ENCODE measurements around the gene CACNA2D2. TPM values are rescaled to one million over a fixed set of nuclear protein-coding genes. Genes with fewer than 3 reads are reported as not detected.

CACNA2D2 gene
- total and polyA plus RNA-seq, 2 of the 13 experiments (the other 11 are each of a cell fraction or from before 2014, with no cell fraction given): not detected

- no peak overlapping the region for H3K4me2 ChIP-seq (ENCODE audit: low read depth, low read length)
- POLR2A ChIA-PET: no interaction called here
- H3K79me2 ChIP-seq (ENCODE audit: insufficient read depth, low read length): no peaks in the 10 kb centered on the region
- no peaks in the 10 kb centered on the region for H3K9me3 ChIP-seq (ENCODE audit: low read length)
- DNase-seq (ENCODE audit: low spot score) (no peak), ATAC-seq (no peak), FAIRE-seq (no peak)
- H2AFZ ChIP-seq (ENCODE audit: low read length): no peak overlapping the region
- H3K27me3 ChIP-seq (ENCODE audit: control insufficient read depth in 1 of 2, insufficient read depth in 2 of 2, low read length in 2 of 2): peaks cover 3 to 7% of the 10 kb centered on the region in 2 experiments; a peak in 3 of 5 replicates
- H3K4me1 ChIP-seq (ENCODE audit: insufficient read depth, low read length): no peaks in the 10 kb centered on the region
- no peaks in the 10 kb centered on the region for H4K20me1 ChIP-seq (ENCODE audit: insufficient read depth, low read length)
- no peak overlapping the region for H3K9ac ChIP-seq (ENCODE audit: insufficient read depth, low read depth, low read length)
- H3K4me3 ChIP-seq (replicated peaks in 1 of 3; ENCODE audit: insufficient read depth in 1 of 3, low read depth in 2 of 3, low read length in 3 of 3): no peak overlapping the region
- no peak overlapping the region for H3K27ac ChIP-seq (ENCODE audit: extremely low read length, insufficient read depth, low read length)
- intact Hi-C loops (cut with micrococcal nuclease; ENCODE audit: unreplicated experiment) (no loop called here), in situ Hi-C loops (cut with HindIII; ENCODE audit: extremely low pct_ligation_motif_present, low pct_unique_long_range_greater_than_20kb) (no loop called here)
- BruUV-seq (replicated peaks): no TSS peak
- 0% methylated on average over 3 of the region's 15 CpGs for WGBS (ENCODE audit: low lambda C conversion rate)
- CTCF ChIA-PET (ENCODE audit: low intra/inter-chr PET ratio, low total read pairs): no interaction called here
- TF ChIP-seq SNAPC2 (CRISPR knock-in tag; IDR thresholded peaks at IDR 0.05): no peak
- TF ChIP-seq ZMAT5 (CRISPR knock-in tag; IDR thresholded peaks at IDR 0.05; ENCODE audit: borderline replicate concordance, low read depth): no peak
- TF ChIP-seq ZNF547 (CRISPR knock-in tag; IDR thresholded peaks at IDR 0.05): no peak
- no peak for TF ChIP-seq UBTF (CRISPR knock-in tag; IDR thresholded peaks at IDR 0.05)
- no peak for TF ChIP-seq RARA (CRISPR knock-in tag; IDR thresholded peaks at IDR 0.05)
- no peak for TF ChIP-seq SAFB2 (CRISPR knock-in tag; IDR thresholded peaks at IDR 0.05; ENCODE audit: borderline replicate concordance, low read depth)
- TF ChIP-seq HHEX (CRISPR knock-in tag; IDR thresholded peaks at IDR 0.05): no peak
- no peak for TF ChIP-seq NFATC3 (CRISPR knock-in tag; IDR thresholded peaks at IDR 0.05)
- no peak for TF ChIP-seq POGK (CRISPR knock-in tag; conservative IDR thresholded peaks at IDR 0.05)
- TF ChIP-seq ZNF354B (CRISPR knock-in tag; IDR thresholded peaks at IDR 0.05): no peak
- TF ChIP-seq ZSCAN31 (CRISPR knock-in tag; IDR thresholded peaks at IDR 0.05; ENCODE audit: low read depth): no peak
- no peak for TF ChIP-seq MTA1 (CRISPR knock-in tag; IDR thresholded peaks at IDR 0.05; ENCODE audit: borderline replicate concordance)
- H3K36me3 ChIP-seq (replicated peaks in 1 of 2; ENCODE audit: control insufficient read depth in 1 of 2, insufficient read depth in 2 of 2, low read length in 2 of 2): no peaks in the 10 kb centered on the region
These were observed 94.9 kb downstream of the CACNA2D2 start for GRCh38 chr3:50408443-50408944.

Measured in HepG2 (cell line).